Putamen (tissue), 1 donor: ENCODE measurements around the gene NFASC.

Experiments used
- DNase-seq: peaks from one replicate; pipeline ENCODE4 v3.0.0-alpha.2; 2016; ENCODE audit warnings: low spot score

NFASC gene

GRCh38 chr1:205041998-205042910, 171.6 kb downstream of the NFASC start:
- peak; percentile 75 for DNase-seq

DNA sequence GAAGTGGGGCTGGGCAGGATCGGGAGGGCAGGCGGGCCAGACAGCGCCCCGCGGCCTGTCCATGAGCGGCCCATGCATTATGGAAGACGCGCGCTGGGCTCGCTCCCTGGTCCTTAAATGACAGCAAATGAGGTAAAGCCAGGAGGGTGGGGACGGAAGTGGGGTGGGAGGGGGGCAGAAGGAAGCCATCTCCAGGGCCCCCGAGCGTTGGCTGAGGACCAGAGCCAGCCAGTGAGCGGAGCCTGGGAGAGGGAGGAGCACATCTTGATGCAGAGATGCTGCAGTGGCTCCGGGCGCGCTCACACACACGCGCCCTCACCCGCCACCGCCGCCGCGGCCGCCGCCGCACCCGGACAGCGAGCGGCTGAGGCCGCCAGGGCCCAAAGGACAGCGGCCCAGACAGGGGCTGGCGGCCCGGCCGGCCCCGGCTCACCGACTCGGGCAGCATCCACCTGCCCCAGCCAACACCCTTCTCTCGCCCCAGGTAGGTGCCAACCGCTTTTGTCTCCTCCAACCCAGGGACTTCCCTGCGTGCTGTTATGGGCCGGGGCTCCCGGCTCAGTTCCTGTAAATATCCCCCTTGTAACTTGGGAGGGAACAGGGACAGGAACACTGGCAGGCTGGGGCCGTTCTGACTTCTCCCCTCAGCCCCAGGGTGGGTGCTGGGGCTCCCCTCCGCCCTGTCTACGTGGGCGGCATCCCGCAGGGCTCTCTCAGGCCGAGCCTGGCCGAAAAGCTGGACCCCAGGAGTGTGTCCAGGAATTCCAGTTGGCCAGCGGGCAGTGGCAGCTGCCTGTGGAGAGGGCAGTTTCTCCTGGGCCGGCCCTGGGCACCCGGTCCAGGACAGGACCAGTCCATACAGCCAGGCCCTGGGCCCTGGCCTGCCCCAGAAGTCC, 172.5 kb downstream of the NFASC start, which contains the start of gene CNTN2:
CNTN2 (plus strand) TSS at position 302 of the 896 bp plus-strand sequence. CDS start 9,974 bp downstream, outside the sequence.
- DNase-seq: peak; percentile 92

- no peak for DNase-seq
These were observed 173.2 kb downstream of the NFASC start for GRCh38 chr1:205043866-205044265.

GRCh38 chr1:205044741-205045140, 174.1 kb downstream of the NFASC start:
- DNase-seq: no peak

- no peak for DNase-seq
These were observed 174.5 kb downstream of the NFASC start for GRCh38 chr1:205045146-205045545.

DNA sequence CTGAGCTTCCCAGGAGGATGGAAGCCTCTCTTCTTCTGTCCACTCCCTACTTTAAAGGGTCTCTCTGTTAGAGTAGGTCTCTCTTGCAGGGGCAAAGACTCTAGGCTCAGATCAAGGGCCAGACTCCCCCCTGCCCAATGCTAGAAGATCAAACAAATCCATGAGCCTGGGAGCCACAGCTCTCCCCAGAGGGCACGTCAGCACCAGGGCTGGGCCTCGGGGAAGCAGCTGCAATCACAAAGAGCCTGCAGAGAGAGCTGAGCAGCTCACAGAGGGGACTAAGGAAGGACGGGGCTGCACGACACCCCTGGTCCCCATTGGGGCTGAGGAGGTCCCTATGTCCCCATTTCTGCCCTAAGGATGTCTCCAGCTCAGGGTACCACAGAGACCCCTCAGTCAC, 176.2 kb downstream of the NFASC start:
- peak; percentile 86 for DNase-seq

DNA sequence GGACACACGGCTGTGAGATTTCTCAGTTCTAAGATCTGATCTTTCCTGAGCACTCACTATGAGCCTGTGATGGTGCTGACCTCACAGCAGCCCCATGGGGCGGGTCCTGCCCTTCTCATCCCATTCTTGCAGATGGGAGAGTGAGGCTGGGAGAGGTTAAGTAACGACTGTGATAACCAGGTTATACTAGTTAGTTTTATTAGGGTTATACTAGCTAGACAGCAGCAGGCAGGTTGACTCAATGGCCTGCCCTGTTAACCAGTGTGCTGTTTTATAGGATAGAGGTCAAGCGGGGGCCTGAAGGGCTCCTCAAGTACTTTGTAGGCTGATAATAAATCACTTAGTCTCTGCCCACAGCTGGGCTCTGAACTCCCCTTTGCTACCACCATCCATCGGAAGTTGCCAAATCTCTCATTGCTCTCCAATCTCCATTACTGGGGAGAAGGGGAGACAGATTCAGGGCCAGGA, 177.1 kb downstream of the NFASC start:
- peak; percentile 76 for DNase-seq

DNA sequence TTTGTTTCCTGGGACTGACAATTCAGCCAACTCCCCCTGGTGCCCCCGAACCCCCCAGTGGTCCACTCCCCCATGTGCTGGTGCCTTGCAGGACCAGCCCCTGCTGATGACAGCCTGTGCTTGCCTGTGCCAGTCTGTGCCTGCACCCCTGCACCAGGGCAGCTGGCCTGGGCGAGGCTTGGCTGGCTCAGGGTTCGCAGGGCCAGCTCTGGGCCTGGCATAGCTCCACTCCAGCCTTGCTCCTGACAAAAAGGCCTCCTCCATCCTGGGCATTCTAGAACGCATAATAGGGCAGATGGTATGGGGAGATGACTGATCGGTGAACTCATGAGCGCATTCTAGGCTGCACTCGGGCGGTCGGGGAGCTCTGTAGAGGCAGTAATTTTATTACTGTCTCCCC, 177.7 kb downstream of the NFASC start:
- peak; percentile 98 for DNase-seq

- DNase-seq: no peak
These were observed 178.8 kb downstream of the NFASC start for GRCh38 chr1:205049479-205049878.

GRCh38 chr1:205052690-205053089, 182.0 kb downstream of the NFASC start:
- no peak for DNase-seq

- no peak for DNase-seq
These were observed 182.6 kb downstream of the NFASC start for GRCh38 chr1:205053296-205053695.

GRCh38 chr1:205054013-205054412, 183.4 kb downstream of the NFASC start:
- no peak for DNase-seq

DNA sequence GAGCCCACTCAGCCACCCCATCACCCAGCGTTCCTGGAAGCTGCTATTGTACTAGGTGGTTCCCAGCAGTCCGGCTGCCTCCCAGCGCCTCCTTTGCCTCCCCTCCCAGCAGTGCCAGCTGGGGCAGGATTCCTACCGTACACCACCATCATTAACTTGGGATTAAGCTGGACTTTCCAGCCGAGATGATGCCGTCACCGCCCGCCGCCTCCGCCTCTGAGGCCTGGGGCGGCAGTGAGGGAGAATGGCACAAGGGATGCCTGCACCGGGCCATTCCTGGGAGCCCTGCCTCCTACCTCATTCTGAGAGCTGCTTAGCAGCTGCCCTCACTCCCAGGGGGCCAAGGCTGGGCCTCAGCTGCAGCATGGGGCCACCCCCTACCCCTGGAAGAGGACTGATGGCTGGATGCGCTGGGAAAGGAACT, 185.5 kb downstream of the NFASC start:
- DNase-seq: no peak

DNA sequence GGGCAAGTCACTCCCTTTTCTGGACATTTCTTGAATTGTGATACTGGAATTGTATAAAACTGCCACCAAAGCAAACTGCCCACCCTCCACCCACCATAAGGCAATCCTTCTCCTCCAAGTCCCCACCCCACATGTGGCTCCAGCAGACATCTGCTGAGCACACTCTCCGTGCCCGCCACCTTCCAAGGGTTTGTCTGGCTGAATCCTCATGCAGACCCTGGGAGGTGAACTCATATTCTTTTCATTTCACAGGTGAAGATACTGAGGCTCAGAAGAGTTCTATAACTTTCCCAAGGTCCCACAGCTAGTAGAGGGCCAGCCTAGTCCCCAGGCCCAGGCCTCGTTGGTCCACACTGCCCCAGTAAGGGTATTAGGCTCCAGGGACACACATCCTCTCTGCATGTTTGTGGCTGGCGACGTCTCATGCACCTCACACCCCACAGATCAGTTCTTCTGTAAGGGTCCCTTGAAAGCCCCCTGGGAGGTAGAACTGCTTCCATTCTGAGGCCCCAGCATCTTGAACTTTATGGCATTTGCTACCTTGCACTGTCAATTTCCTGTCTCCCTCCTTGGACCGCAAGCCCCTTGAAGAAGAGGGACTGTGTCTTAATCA, 186.4 kb downstream of the NFASC start:
- no peak for DNase-seq

DNA sequence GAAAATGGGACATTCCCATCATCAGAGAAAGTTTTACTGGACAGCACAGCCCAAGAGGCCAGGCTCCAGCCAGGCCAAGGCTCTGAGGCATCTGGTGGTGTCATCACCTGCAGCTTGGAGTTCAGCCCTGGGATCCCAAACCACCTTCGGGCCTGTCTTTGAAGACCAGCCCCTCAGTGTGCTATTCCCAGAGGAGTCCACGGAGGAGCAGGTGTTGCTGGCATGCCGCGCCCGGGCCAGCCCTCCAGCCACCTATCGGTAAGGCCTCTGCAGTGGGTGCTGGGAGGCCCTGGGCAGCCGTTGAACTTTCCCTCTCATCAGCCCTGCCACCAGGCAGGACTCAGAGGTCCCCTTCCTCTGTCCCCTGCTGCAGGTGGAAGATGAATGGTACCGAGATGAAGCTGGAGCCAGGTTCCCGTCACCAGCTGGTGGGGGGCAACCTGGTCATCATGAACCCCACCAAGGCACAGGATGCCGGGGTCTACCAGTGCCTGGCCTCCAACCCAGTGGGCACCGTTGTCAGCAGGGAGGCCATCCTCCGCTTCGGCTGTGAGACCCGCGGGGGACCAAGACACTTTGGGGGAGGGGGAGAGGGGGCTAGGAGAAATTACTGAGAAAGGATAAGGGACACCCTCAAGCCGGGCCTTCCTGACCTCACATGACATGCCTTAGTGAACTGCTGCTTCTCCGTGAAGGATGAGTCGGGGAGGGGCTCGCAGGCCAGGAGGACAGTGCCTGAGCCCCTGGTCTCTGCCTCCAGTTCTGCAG, 187.3 kb downstream of the NFASC start:
- DNase-seq: no peak

- no peak for DNase-seq
These were observed 188.2 kb downstream of the NFASC start for GRCh38 chr1:205058853-205059252.

GRCh38 chr1:205059660-205060059, 189.0 kb downstream of the NFASC start:
- no peak for DNase-seq

- no peak for DNase-seq
These were observed 190.1 kb downstream of the NFASC start for GRCh38 chr1:205060746-205061145.

DNA sequence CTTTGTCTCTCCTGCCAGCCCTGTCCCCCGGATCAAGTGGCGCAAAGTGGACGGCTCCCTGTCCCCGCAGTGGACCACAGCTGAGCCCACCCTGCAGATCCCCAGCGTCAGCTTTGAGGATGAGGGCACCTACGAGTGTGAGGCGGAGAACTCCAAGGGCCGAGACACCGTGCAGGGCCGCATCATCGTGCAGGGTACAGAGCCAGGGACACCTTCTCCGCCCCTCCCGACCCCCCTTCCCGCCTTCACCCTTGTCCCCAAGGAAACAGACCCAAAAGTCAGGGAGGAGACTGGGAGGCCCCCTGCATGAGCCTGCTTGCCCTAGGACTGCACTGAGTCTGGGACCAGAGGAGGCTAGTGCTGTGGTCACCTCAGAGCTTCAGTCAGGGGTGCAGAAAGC, 190.6 kb downstream of the NFASC start:
- no peak for DNase-seq

- DNase-seq: peak; percentile 83
These were observed 191.0 kb downstream of the NFASC start for GRCh38 chr1:205061665-205062069.

DNA sequence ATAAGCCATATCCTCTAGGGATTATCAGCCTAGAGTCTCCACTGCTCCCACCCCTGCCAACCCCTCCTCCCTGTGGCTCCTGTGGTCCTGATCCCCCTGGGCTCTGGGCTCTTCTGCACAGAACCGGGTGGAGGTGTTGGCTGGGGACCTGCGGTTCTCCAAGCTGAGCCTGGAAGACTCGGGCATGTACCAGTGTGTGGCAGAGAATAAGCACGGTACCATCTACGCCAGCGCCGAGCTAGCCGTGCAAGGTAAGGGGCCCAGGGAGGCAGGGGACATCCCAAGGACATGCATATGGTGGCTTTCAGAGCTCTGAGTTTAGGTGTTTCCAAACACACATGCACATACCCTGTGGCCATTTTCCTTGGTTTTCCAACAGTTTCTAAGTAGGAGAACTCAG, 191.7 kb downstream of the NFASC start:
- DNase-seq: no peak
